Activated CD4-positive, alpha-beta T cell treated with anti-CD3 and anti-CD28 coated beads, Interleukin-2, amount 10 ng/mL, durations not matched to agents 24 days and 14 days (primary cell): ENCODE data around the gene SRSF3. TPM values are rescaled to one million over a fixed set of nuclear protein-coding genes. Genes with fewer than 3 reads are reported as not detected.
"Not testable (repeated sequence)": the region's sequence is repeated elsewhere in the genome, so short reads cannot be mapped to it uniquely, and the experiment has no call there.

Experiments
- DNase-seq: peaks from one replicate; pipeline ENCODE4 v3.0.0; 2022
- H3K27ac Mint-ChIP-seq: one replicate; pipeline ENCODE4 v1.8.0; 2022; ENCODE audit warnings: mild to moderate bottlenecking, mixed read lengths
- H3K27me3 Mint-ChIP-seq: one replicate; pipeline ENCODE4 v1.8.0; 2022; ENCODE audit warnings: mixed read lengths
- H3K36me3 Mint-ChIP-seq: one replicate; pipeline ENCODE4 v1.8.0; 2022; ENCODE audit warnings: low read depth, mild to moderate bottlenecking, mixed read lengths
- H3K4me1 Mint-ChIP-seq: one replicate; pipeline ENCODE4 v1.8.0; 2021; ENCODE audit warnings: mixed read lengths
- H3K4me3 Mint-ChIP-seq: one replicate; pipeline ENCODE4 v1.8.0; 2022; ENCODE audit warnings: mild to moderate bottlenecking, moderate library complexity, mixed read lengths
- H3K9me3 Mint-ChIP-seq: one replicate; pipeline ENCODE4 v1.8.0; 2021; ENCODE audit warnings: mixed read lengths
- intact Hi-C: fragments of 100-400 bp; cut with micrococcal nuclease; formaldehyde crosslinking; loops from one replicate; pipeline ENCODE4 v1.15.1; 2023
- total RNA-seq: library from RNA; stranded (reverse); gene quantifications from 2 replicates; pipeline ENCODE4 v1.2.3, GENCODE V29; 2022

The SRSF3 gene
- total RNA-seq, 1 donor from 2014 or later, result 532 TPM

DNA sequence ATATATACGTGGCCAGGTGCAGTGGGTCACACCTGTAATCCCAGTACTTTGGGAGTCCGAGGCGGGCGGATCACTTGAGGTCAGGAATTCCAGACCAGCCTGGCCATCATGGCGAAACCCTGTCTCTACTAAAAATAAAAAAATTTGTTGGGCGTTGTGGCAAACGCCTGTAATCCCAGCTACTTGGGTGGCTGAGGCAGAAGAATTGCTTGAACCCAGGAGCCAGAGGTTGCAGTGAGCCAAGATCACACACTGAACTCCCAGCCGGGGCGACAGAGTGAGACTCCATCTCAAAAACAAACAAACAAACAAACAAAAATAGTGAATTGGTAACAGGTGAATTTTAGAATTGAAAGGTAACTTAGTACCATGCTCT, 5.1 kb upstream of the SRSF3 start:
- peaks cover 10% of the 10 kb centered on the region for H3K4me1 Mint-ChIP-seq
- not testable (repeated sequence) for H3K4me3 Mint-ChIP-seq, H3K27me3 Mint-ChIP-seq

DNA sequence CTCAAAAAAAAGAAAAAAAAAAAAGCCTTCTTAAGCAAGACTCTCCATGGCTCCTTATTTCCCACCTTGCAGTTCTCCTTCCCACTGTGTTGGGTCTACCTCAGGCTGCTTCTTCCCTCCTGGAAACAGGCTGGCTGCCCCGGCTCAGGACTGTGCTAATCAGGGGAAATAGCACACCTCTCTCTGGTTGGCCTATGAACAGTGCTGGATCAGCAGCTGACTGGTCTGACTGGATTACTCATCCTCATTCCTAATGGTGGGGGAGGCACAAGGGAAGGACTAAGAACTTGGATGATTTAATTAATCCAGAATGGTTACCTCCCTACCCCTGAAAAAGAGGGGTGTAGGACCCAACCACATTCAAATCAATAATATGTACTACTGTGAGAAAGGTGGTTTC, 3.9 kb upstream of the SRSF3 start:
- H3K27me3 Mint-ChIP-seq, result peaks cover 1% of the 10 kb centered on the region
- H3K36me3 Mint-ChIP-seq, result peaks cover 10% of the 10 kb centered on the region
- intact Hi-C loops, result loop anchor here (5.0 kb wide), 1 partner anchor 842 kb away; the partner anchor contains the start of gene CMTR1
- no peak overlapping the region for H3K27ac Mint-ChIP-seq
- H3K4me3 Mint-ChIP-seq, result no peak overlapping the region
- DNase-seq, result no peak
- H3K4me1 Mint-ChIP-seq, result peaks cover 12% of the 10 kb centered on the region
- H3K9me3 Mint-ChIP-seq, result no peaks in the 10 kb centered on the region

More for the DNA sequence above, 5.1 kb upstream of the SRSF3 start:
- H3K9me3 Mint-ChIP-seq, DNase-seq, intact Hi-C loops, H3K27ac Mint-ChIP-seq, H3K36me3 Mint-ChIP-seq: not testable (repeated sequence)

DNA sequence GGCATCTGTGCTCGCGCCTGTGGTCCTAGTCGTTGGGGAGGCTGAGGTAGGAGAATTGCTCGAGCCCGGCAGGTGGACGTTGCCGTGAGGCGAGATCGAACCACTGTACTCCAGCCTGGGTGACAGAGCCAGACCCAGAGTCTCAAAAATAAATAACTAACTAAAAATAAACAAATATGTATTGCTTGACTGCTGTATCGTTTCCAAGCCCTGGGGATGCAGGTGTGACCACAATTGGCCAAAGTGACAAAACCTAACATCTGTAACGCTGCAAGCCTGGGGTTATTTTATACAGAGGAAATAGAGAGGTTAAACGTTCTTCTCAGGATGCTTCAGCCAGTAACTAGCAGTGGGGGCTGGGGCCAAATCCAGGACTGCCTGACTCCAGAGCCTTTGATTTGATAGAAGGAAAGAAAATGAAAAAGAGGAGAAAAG, 1.9 kb upstream of the SRSF3 start:
- Mint-ChIP-seq H3K27ac (peak overlapping the region; percentile 95), H3K27me3 (no peaks in the 10 kb centered on the region), H3K36me3 (peaks cover 28% of the 10 kb centered on the region), H3K4me1 (peaks cover 19% of the 10 kb centered on the region), H3K9me3 (no peaks in the 10 kb centered on the region), H3K4me3 (peak overlapping the region; percentile 84)
- intact Hi-C loops, result loop anchor here (5.0 kb wide), 1 partner anchor 840 kb away; the partner anchor contains the start of gene CMTR1
- DNase-seq, result no peak

DNA sequence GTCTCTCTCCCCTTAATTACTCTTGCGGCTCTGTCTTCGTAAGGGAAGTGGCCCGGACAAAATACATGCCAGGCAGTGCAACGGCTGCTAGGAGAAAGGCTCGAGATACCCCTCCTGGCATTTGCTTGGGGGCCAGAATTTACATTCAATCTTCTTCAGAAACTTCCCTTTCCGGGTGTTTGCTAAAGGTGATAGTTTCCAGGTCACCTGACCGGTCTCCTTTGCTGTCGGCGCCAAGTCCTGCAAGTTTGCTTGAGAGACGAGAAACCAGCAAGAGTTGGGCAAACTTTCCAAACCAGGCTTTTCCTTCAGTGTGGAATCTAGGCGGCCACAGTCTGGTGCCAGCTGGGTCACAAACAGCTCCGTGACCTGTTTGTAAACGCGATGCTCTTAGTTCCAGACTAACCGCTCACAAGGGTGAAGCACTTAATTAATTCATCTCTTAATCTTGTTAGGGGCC, 563 bp upstream of the SRSF3 start:
- no peaks in the 10 kb centered on the region for H3K27me3 Mint-ChIP-seq
- intact Hi-C loops, result loop anchor here (1.0 to 5.0 kb wide), 6 partner anchors 46 to 839 kb away; partner anchors contain the start of genes CMTR1, KCTD20, MAPK14 and PXT1
- H3K4me1 Mint-ChIP-seq, result peaks cover 26% of the 10 kb centered on the region

DNA sequence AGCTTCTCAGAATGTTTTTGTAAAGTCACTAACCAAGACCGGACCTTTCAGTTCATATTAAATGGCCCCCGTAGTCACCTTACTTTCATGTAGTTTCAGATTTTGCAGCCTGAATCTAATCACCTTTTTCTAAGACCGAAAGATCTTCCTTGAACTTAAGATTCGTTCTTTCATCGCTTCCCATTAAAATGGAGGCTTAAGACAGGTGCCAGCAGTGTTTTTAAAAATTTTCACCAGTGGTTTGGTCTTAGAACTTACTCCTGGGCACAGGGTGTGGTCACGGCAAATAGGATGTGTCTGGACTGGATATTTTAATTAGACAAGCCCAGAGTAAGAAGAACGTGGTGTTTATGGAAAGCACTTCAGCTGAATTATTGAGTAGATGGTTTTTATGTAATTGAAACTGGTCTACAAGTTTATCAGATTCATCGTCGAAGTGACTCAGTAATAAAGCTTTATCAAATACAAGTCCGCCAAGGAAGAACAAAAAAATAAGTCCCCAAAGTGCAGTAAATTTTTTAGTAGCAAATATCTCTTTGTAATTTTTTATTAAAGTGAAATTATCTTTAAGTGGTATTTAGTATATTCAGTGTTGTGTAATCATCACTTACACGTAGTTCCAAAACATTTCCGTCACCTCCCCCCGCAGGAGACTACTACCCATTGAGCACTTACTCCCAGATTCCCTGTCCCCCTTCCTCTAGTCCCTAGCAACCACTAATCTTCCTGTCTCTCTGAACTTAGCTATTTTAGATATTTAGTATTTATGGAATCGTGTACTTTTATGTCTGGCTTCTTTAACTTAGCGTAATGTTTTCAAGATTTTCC, 868 bp downstream of the SRSF3 start:
- no peaks in the 10 kb centered on the region for H3K27me3 Mint-ChIP-seq
- no peaks in the 10 kb centered on the region for H3K9me3 Mint-ChIP-seq
- H3K4me1 Mint-ChIP-seq, result peaks cover 39% of the 10 kb centered on the region
- DNase-seq, result peak; percentile 74
- H3K27ac Mint-ChIP-seq, result peak overlapping the region; percentile 98
- intact Hi-C loops, result loop anchor here (1.0 to 5.0 kb wide), 7 partner anchors 9 to 837 kb away; partner anchors contain the start of genes CMTR1, KCTD20, MAPK14 and PXT1
- H3K4me3 Mint-ChIP-seq, result peak overlapping the region; percentile 92
- peaks cover 55% of the 10 kb centered on the region for H3K36me3 Mint-ChIP-seq

More for the DNA sequence above, 563 bp upstream of the SRSF3 start:
- peak overlapping the region; percentile 98 for H3K27ac Mint-ChIP-seq
- peak; percentile 88 for DNase-seq
- no peaks in the 10 kb centered on the region for H3K9me3 Mint-ChIP-seq
- H3K4me3 Mint-ChIP-seq, result peak overlapping the region; percentile 92
- peaks cover 41% of the 10 kb centered on the region for H3K36me3 Mint-ChIP-seq

DNA sequence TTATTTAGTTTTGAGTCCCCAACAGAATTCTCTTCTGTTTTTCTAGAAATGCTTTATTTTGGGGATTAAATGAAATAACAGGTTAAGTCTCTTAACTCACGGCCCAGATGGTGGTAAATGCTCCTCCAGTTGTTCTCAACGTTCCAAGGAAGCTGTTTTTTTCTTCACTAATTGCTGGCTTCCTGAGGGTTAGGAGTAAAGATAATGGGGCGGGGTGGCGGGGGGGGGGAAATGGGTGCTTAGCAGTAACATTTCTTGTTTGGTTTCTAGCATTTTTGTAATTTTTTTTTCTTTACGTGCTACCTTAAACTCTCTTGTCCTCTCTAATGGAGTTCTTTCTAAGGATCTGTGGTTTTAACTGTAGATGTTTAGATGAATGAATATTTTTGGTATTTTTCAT, 2.2 kb downstream of the SRSF3 start:
- H3K4me3 Mint-ChIP-seq, result peak overlapping the region; percentile 92
- peak overlapping the region; percentile 98 for H3K27ac Mint-ChIP-seq
- peaks cover 69% of the 10 kb centered on the region for H3K36me3 Mint-ChIP-seq
- intact Hi-C loops, result no loop called here
- peaks cover 43% of the 10 kb centered on the region for H3K4me1 Mint-ChIP-seq
- no peak for DNase-seq
- H3K9me3 Mint-ChIP-seq, result no peaks in the 10 kb centered on the region
- H3K27me3 Mint-ChIP-seq, result no peaks in the 10 kb centered on the region

DNA sequence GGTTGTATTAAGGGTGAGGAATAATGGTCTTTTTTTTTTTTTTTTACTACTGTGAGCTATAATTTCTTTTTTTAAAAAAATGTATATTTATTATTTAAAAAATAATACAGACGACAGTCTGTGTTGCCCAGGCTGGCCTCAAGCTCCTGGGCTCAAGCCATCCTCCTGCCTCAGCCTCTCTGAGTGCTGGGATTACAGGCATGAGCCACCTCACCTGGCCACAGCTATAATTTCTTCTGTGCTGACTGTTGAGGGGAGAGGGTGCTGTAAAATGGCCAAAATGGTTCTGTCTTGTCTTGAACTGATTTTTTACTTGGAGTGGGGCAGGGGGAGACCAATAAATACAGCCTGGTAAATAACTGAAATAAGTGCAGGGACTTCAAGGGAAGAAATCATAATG, 3.6 kb downstream of the SRSF3 start:
- Mint-ChIP-seq H3K27me3 (no peaks in the 10 kb centered on the region), H3K4me3 (peak overlapping the region; percentile 92), H3K36me3 (peaks cover 81% of the 10 kb centered on the region), H3K27ac (peak overlapping the region; percentile 52), H3K4me1 (peaks cover 48% of the 10 kb centered on the region), H3K9me3 (no peaks in the 10 kb centered on the region)
- DNase-seq, result no peak
- intact Hi-C loops, result no loop called here

DNA sequence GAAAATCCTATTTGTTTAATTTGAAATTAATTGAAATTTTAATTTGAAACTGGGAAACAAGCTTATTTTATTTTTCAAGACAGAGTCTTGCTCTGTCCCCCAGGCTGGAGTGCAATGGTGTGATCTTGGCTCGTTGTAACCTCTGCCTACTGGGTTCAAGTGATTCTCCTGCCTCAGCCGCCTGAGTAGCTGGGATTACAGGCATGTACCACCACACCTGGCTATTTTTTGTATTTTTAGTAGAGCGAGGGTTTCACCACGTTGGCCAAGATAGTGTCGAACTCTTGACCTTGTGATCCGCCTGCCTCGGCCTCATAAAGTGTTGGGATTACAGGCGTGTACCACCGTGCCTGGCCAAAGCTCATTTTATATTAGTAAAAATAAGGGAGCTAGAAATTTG, 4.2 kb downstream of the SRSF3 start:
- peaks cover 50% of the 10 kb centered on the region for H3K4me1 Mint-ChIP-seq
- intact Hi-C loops, result no loop called here

DNA sequence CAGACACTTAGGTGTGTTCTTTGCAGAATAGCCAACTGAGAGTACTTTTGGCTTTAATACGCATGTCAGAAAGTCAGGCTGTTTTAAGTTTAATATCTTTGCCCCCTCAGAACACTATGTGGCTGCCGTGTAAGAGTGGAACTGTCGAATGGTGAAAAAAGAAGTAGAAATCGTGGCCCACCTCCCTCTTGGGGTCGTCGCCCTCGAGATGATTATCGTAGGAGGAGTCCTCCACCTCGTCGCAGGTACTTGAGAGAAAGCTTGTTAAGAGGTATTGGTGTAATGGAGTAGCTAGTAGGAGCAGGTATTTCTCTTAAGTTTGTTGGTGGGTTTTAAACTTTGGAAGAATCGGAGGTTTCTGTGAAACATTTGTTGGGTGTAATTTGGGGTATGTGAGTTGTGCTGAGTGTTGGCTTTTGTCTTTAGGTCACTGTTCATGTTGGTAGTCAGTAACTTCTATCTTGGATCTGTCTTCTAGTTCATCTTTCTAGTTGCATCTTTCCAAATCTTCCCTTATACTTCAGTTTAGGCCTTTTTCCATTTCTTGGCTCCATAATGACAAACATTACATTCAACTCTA, 4.7 kb downstream of the SRSF3 start:
- Mint-ChIP-seq H3K27ac (peak overlapping the region; percentile 75), H3K4me1 (peaks cover 50% of the 10 kb centered on the region), H3K36me3 (peaks cover 90% of the 10 kb centered on the region), H3K27me3 (no peaks in the 10 kb centered on the region), H3K9me3 (no peaks in the 10 kb centered on the region), H3K4me3 (peak overlapping the region; percentile 92)
- intact Hi-C loops, result no loop called here
- no peak for DNase-seq

More for the DNA sequence above, 4.2 kb downstream of the SRSF3 start:
- DNase-seq, result no peak
- H3K27ac Mint-ChIP-seq, result peak overlapping the region; percentile 75
- H3K27me3 Mint-ChIP-seq, result no peaks in the 10 kb centered on the region
- H3K36me3 Mint-ChIP-seq, result peaks cover 85% of the 10 kb centered on the region
- no peaks in the 10 kb centered on the region for H3K9me3 Mint-ChIP-seq
- H3K4me3 Mint-ChIP-seq, result peak overlapping the region; percentile 92

DNA sequence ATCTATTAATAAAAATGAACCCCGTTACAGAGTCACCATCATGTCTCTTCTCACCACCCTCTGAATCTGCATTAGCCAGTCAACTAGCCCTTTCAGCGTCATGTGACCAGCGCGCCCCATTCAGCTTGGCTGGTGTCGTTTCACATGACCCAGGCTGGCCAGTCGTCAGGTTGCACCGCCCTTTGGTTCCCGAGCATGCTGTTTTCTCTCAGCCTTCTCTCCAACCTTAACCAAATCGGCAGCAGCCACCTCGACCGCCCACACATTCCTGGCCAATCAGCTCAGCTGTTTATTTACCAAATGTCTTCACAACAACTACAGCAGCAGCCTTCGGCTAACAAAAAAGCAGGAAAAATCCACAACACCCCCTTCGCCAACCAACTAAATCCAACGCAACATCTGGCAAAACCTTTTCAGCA, 5.6 kb downstream of the SRSF3 start:
- Mint-ChIP-seq H3K4me1 (peaks cover 58% of the 10 kb centered on the region), H3K36me3 (peaks cover 94% of the 10 kb centered on the region), H3K9me3 (no peaks in the 10 kb centered on the region), H3K27ac (peak overlapping the region; percentile 85), H3K4me3 (peak overlapping the region; percentile 92), H3K27me3 (no peaks in the 10 kb centered on the region)
- DNase-seq, result peak; percentile 86
- intact Hi-C loops, result no loop called here

DNA sequence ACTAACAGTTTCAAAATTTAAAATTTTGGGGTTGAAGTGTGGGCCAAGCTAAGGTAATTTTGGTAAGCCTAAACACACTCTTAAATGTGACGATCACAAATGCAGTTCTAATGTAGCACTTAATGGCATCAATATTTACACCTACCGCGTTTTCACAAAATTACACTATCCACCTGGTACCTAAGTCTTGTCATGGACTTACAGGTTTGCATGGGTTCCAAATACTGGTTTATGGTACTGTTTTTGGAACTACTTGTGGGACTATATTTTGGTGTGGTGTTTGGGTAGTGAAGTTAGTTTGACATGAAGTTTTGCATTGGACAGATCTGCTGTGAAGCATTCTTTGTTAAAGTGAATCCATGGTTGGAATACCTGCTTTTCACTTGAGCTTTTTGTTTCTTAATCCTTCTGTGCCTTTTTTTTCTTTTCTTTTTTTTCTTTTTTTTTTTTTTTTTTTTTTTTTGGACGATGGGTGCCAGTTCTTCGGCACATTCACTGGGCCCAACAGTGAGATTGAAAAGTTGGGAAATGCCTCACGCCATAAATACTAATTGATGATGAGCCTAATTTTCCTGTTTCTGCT, 6.5 kb downstream of the SRSF3 start:
- no peaks in the 10 kb centered on the region for H3K9me3 Mint-ChIP-seq
- peaks cover 63% of the 10 kb centered on the region for H3K4me1 Mint-ChIP-seq
- peaks cover 94% of the 10 kb centered on the region for H3K36me3 Mint-ChIP-seq
- intact Hi-C loops, result no loop called here
- H3K27me3 Mint-ChIP-seq, result no peaks in the 10 kb centered on the region
- peak overlapping the region; percentile 92 for H3K4me3 Mint-ChIP-seq
- DNase-seq, result no peak
- H3K27ac Mint-ChIP-seq, result peak overlapping the region; percentile 5

DNA sequence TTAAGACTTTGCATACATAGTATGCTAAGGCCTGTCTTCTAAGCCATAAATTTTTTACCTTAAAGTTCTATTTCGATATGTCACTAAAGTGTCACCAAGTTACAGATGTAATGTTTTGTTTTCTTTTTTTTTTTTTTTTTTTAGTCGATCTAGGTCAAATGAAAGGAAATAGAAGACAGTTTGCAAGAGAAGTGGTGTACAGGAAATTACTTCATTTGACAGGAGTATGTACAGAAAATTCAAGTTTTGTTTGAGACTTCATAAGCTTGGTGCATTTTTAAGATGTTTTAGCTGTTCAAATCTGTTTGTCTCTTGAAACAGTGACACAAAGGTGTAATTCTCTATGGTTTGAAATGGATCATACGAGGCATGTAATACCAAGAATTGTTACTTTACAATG, 7.7 kb downstream of the SRSF3 start:
- Mint-ChIP-seq H3K27ac (peak overlapping the region; percentile 73), H3K4me3 (peak overlapping the region; percentile 71), H3K36me3 (peaks cover 93% of the 10 kb centered on the region), H3K4me1 (peaks cover 64% of the 10 kb centered on the region)
- intact Hi-C loops, DNase-seq, H3K27me3 Mint-ChIP-seq, H3K9me3 Mint-ChIP-seq: not testable (repeated sequence)

DNA sequence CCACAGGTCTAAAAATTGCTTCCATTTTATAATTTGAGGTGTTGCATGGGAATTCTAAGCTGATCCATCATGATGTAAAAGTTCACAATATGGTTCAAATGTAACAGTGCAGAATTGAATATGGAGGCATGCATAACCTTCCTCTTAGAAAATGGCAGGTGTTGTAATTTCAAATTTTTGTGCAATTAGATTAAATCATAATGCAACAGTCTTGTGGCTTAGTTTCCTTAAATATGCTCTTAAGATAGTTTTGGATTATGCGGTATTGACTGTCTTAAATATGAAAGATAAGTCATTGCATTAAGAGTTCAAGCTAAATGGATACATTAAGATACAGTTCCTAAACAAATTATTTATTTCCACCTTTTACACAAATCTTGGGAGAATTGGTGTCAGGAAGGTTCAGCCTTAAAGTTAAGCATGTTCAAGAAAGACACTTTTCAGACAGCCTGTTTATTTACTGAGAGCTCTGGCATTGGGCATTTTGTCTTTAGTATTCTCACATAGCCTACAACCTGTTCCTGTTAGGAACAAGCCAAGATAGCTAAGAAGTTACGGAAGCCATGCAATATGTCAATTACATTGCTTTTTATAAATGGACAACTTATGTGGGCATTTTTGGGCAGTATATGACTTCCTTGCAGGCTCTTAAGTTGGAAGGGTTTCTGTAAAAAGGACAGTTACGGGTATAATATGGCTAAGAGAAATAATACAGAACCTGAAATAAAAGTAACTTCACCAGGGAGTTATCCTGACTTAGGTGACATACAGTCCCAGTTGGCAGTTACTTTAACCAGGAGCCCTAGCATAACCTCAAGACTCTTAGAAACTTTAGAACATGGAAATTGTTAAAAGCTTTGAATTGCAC, 9.3 kb downstream of the SRSF3 start:
- no peaks in the 10 kb centered on the region for H3K9me3 Mint-ChIP-seq
- no peaks in the 10 kb centered on the region for H3K27me3 Mint-ChIP-seq
- no peak overlapping the region for H3K4me3 Mint-ChIP-seq
- H3K27ac Mint-ChIP-seq, result no peak overlapping the region
- DNase-seq, result no peak
- peaks cover 90% of the 10 kb centered on the region for H3K36me3 Mint-ChIP-seq
- H3K4me1 Mint-ChIP-seq, result peaks cover 61% of the 10 kb centered on the region
- intact Hi-C loops, result loop anchor here (1.0 kb wide), 1 partner anchor 8 kb away; no protein-coding TSS in a partner anchor
